ENCODE measurements around the gene CCDC27.
"Not testable (repeated sequence)": the region's sequence is repeated elsewhere in the genome, so short reads cannot be mapped to it uniquely, and the experiment has no call there.

CCDC27 gene

GRCh38 chr1:3736708-3737107, 15.5 kb upstream of the CCDC27 start:
- DNase-seq (ENCODE audit: low spot score): no peak

GRCh38 chr1:3738943-3739342, 13.3 kb upstream of the CCDC27 start:
- no peak for DNase-seq (ENCODE audit: low spot score)

GRCh38 chr1:3740042-3740441, 12.2 kb upstream of the CCDC27 start:
- no peak for DNase-seq (ENCODE audit: low spot score)

DNA sequence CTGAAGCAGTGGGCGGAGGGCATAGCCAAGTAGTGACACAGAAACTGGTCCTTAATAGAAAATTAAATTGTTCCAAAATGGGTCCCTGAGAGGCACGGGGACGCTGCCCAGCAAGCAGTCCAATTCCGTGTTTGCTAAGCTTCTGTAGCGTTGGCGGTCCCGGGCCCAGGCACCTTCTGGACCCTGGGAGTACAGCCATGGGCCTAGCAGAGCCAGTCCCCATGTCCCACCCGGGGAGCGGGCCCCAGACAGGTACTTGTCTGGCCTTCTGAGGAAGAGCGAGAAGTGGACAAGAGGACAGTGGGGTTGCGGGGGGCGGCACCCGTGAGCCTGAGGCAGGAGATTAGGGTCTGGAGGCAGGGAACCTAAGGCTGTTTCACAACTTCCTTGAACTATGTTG, 11.5 kb upstream of the CCDC27 start:
- DNase-seq (ENCODE audit: low spot score): no peak

DNA sequence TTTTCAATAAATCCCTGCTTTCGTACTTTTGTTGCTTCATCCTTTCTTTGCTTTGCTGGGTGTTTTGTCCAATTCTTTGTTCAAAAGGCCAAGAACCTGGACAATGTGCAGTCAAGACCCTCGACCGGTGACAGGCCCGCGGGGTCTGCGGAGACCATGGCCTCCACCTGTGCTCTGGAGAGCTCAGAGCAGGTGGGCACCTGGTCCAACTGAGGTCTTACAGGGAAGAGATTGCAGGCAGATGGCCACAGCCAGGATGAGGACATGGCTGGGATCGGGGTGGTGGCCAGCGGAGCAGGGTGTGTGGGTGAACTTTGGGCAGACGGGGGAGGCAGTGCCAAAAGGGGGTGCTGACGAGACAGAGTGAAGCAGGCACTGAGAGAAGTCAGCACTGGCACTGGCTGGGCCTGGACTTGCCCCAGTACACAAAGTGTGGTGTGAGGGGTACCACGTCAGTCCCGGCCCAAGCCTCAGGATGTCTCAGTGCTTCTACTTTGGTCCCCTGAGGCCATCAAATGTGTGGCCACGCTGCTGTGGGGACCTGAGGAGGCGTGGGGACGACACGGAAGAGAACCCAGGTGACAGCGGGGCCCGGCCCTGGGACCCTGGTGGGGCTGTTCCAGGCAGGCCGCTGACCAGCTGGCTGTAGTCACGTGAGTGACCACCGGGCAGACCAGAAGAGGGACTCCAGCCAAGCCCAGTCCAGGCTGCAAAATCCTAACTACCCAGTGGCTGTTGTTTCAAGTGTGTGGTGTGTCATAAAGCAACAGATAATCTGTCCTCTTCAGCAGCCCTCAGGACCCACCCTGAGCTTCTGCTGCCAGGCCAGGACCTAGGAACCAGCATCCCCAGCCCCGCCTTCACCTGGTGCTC, 10.4 kb upstream of the CCDC27 start:
- no peak for DNase-seq (ENCODE audit: low spot score)

DNA sequence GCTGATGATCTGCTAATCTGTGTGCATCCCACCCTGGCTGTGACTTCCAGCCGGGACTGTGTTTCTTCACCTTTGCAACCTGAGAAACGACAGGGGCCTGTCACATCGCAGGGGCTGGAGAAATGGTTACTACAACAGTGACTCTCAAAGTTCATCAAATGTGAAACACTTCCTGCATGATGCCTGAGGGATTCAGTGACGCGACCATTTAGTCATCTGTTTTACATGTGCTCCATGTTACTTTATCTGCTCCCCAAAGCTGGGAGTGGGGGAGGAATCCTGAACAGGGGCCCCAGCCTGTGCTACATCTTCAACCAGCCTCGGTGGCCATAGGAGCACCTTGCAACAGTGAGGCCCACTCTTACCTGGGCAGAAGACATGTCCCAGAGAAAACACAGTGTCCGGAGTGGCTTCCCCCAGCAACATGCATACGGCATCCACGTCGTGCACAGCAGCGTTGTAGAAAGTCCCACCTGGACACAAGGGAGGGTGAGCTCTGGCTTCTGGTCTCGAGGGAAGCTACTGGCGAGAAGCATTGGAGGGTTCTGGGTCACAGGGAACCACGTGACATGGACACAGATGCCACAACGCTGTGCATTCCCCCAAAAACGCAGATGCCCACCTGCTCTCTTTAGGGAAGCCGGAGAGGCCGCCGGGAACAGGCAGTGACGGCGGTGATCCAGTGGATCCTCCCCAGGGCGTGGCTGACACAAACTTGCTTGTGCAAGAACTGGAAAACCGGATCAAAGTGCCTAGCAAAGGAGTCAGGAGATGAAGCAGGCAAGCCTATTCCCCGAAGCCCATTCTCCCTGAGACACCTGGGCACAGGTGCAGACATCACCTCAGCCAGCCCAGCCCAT, 9.6 kb upstream of the CCDC27 start:
- DNase-seq (ENCODE audit: low spot score): no peak

GRCh38 chr1:3743421-3743820, 8.8 kb upstream of the CCDC27 start:
- DNase-seq (ENCODE audit: low spot score): no peak

DNA sequence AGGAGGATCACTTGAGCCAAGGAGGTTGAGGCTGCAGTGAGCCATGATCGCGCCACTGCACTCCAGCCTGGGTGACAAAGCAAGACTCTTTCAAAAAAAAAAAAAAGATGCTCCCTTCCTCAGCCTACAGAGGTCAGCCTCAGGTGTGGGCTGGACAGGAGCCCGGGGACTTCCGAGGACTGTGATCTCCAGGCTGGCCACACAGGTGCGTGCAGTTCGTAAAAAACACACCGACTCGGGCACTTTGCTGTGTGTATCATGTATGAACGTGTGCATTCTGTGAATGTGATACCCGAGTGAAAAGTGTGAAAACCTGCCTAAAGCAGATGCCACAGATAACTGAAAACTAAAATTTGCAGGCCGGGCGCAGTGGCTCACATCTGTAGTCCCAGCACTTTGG, 8.4 kb upstream of the CCDC27 start:
- no peak for DNase-seq (ENCODE audit: low spot score)

- DNase-seq (ENCODE audit: low spot score): no peak
These were observed 7.6 kb upstream of the CCDC27 start for GRCh38 chr1:3744646-3745045.

GRCh38 chr1:3745071-3745470, 7.2 kb upstream of the CCDC27 start:
- no peak for DNase-seq (ENCODE audit: low spot score)

DNA sequence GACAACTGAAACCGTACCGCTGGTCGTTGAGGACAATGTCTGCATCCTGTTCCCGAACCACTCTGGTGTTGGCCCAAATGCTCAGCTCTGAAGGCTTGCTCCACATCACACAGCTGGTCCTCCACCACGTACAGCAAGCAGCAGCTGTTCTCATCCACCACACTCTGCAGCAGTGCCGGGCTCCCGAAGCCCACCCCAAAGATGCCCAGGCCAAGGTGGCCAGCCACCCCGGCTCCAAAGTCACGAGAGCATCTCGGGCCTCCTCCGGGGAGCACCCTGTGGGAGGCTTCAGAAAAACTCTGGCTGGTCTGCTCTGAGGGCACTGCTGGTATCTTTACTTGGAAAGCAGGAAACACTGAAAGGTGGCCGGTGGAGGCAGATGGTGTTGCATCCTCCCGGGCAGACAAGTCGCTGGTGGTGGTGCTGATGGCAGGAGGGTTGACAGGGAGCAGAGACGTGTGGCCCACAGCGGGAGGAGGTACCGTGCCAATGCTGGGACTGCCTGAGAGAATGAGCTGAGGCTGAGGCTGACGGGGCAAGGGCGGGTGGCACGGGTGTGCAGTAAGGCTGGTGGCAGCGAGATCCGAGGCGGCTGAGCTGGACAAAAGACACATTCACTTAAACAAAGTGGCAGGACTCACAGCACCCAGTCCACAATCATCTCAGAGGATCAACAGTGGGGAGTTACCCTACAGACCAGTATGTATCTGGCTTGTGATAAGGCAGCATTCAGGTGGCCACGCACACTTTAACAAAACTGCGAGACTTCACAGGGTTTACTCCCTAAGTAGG, 6.5 kb upstream of the CCDC27 start:
- DNase-seq (ENCODE audit: low spot score): peak; percentile 25

GRCh38 chr1:3746389-3746829, 5.8 kb upstream of the CCDC27 start:
- DNase-seq (ENCODE audit: low spot score): no peak

GRCh38 chr1:3746830-3747521, 5.3 kb upstream of the CCDC27 start:
- peak; percentile 88 for DNase-seq (ENCODE audit: low spot score)

- no peak for DNase-seq (ENCODE audit: low spot score)
These were observed 4.8 kb upstream of the CCDC27 start for GRCh38 chr1:3747522-3747848.

DNA sequence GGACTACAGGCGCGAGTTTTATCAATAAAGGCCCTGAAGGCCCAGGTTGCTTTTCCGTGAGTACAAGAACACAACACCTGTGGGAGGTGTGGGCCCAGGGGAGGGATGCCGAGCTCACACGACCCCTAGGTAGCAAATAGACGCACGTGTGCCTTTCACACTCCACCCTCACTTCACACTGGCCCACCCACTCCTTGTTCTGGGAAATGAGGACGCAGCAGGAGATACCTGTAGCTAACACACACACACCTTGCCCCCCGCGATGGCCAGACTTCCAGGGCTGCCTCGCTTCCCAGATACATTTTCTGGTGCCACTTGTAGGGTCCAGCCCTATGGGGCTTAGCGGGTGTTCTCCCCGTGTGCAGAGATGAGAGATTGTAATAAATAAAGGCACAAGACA, 4.3 kb upstream of the CCDC27 start:
- no peak for DNase-seq (ENCODE audit: low spot score)

- not testable (repeated sequence) for DNase-seq (ENCODE audit: low spot score)
These were observed 3.8 kb upstream of the CCDC27 start for GRCh38 chr1:3748316-3748900.

DNA sequence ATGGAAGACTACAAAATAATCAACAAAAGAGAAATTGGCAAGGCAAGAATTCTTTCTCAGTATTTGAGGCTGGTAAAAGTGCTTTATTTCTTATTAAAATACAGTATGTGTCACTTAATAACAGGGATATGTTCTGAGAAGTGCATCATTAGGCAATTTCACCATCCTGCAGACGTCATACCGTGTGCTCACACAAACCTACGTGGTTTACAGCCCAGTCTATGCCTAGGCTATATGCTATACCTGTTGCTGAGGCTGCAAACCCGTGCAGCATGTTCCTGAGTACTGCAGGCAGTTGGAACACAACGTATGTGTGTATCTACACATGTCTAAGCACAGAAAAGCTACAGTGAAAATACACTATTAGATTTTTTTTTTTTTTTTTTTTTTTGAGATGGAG, 2.7 kb upstream of the CCDC27 start:
- DNase-seq (ENCODE audit: low spot score): no peak

GRCh38 chr1:3750741-3751140, 1.5 kb upstream of the CCDC27 start:
- DNase-seq (ENCODE audit: low spot score): no peak

DNA sequence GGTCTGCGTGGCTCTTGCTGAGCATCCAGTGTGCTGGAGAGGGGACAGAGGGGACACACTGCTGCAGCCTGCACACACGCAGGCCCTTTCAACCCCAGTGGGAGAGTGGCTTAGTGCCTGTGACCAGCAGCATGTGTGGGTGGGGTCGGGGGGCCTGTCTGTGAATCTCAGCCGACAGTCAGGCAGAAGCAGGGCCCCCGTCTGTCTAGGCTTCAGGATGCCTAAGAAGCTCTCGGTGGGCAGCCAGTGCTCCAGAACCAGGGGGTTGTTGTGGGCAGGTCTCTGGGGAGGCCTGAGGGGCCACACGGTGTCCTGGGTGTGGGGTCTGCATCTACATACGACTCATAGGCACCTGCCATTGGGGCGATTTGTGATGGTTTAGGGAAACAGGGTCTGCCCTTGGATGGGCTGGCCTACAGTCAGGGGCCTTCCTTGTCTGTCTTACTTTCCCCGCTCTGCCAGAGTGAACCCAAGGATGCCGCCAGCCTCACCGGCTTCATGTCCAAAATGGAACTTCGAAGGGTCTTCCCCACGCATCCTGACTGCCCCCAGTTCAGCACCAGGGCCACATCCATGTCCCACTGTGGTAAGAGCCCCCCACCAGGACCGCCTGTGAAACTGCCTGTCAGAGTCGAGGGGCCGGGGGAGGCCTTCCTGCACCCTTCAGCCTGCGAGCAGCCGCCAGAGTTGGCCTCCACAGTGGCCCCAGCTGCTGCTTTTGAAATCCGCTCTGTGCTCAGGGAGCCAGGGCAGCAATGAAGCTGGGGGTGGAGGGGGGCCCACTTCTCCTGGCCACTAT, 1.6 kb downstream of the CCDC27 start:
- no peak for DNase-seq (ENCODE audit: low spot score)

DNA sequence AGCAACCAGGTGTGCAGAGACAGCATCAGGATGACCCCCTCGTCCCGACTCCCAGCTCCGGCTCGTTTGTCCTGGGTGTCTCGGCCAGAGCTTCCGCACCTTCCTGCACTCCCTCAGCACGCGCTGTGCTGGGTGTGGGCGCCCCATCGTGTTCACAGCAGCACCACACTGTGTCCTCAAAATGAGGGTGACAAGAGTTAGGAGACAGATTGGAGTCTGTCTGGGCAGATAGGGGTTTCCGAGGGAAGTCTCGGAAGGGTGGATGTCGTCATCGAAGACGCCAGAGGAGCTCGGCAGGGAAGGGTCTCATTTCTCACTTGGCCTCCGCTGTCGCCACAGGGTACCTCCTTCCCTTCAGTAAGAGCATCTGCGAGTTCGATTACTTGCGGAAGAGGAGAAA, 4.1 kb downstream of the CCDC27 start:
- no peak for DNase-seq (ENCODE audit: low spot score)

GRCh38 chr1:3759164-3759563, 6.9 kb downstream of the CCDC27 start:
- DNase-seq (ENCODE audit: low spot score): no peak

Measured in putamen (tissue), 1 donor.